ENCODE data around the gene CARD14. TPM values are rescaled to one million over a fixed set of nuclear protein-coding genes. Genes with fewer than 3 reads are reported as not detected.
A peak's percentile ranks its signal among the peaks of the same experiment; 100 is the strongest.

Gene CARD14
- total and polyA plus RNA-seq, 2 of the 13 experiments (the other 11 are each of a cell fraction or from before 2014, with no cell fraction given) = 0.11 TPM; not detected in 1

DNA sequence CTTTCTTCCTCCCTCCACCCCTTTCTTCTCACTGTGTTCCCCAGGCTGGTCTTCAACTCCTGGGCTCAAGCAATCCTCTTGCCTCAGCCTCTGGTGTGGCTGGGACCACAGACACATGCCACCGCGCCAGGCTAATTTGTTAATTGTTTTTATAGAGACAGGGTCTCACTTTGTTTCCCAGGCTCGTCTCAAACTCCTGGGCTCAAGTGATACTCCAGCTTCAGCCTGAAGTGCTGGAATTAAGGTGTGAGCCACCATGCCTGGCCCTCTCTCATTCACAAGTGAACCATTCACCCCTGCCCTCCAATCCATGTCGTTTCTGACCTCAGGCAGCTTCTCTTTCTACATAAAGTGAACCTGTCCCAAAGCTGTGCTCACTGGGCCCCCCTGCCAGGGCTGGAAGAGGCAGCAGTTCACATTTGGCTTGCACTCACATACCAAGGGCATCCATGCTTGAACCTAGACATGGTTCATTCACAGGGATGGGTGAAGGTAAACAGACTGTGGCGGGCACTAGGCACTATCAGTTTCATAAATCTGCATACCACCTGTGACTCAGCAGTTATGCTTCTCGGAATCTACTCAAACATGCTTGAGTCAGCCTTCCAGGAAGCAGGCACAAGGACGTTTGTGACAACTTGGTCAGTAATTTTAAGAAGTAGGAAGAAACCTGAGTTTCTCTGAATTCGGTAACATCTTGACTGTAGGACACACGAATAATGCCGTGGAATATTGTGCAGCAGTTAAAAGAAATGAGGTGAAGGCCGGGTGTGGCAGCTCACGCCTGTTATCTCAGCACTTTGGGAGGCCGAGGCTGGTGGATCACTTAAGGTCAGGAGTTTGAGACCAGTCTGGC, 84.8 kb downstream of the CARD14 start (continued):
- peak; percentile 55; the same call in 1 of the 2 replicates for TF ChIP-seq THRA (CRISPR knock-in tag; IDR thresholded peaks at IDR 0.05; ENCODE audit: borderline replicate concordance)
- no peak for TF ChIP-seq ZNF790 (CRISPR knock-in tag; IDR thresholded peaks at IDR 0.05; ENCODE audit: borderline replicate concordance)
- peak; percentile 57; the same call in 1 of the 2 replicates for TF ChIP-seq ELF3 (CRISPR knock-in tag; IDR thresholded peaks at IDR 0.05)
- TF ChIP-seq ZBTB42 (CRISPR knock-in tag; IDR thresholded peaks at IDR 0.05) = no peak
- TF ChIP-seq ZNF503 (CRISPR knock-in tag; IDR thresholded peaks at IDR 0.05) = no peak
- no peak for TF ChIP-seq ZNF672 (CRISPR knock-in tag; IDR thresholded peaks at IDR 0.05)
- TF ChIP-seq ZZZ3 (CRISPR knock-in tag; IDR thresholded peaks at IDR 0.05; ENCODE audit: borderline replicate concordance) = no peak
- TF ChIP-seq YEATS4 (CRISPR knock-in tag; IDR thresholded peaks at IDR 0.05; ENCODE audit: borderline replicate concordance) = no peak
- TF ChIP-seq KLF16 (CRISPR knock-in tag; IDR thresholded peaks at IDR 0.05) = peak in 1 of 2 experiments; percentile 42; a peak in 1 of 4 replicates
- TF ChIP-seq TGIF2 (CRISPR knock-in tag; IDR thresholded peaks at IDR 0.05) = peak; percentile 76
- TF ChIP-seq ZFYVE20 (CRISPR knock-in tag; IDR thresholded peaks at IDR 0.05; ENCODE audit: borderline replicate concordance, low read depth) = no peak
- no peak for TF ChIP-seq NFYB (CRISPR knock-in tag; IDR thresholded peaks at IDR 0.05)
- peak; percentile 34 for TF ChIP-seq TBL1XR1 (IDR thresholded peaks at IDR 0.05; ENCODE audit: borderline replicate concordance, low read length, partially characterized antibody)
- TF ChIP-seq, protein P1, sequence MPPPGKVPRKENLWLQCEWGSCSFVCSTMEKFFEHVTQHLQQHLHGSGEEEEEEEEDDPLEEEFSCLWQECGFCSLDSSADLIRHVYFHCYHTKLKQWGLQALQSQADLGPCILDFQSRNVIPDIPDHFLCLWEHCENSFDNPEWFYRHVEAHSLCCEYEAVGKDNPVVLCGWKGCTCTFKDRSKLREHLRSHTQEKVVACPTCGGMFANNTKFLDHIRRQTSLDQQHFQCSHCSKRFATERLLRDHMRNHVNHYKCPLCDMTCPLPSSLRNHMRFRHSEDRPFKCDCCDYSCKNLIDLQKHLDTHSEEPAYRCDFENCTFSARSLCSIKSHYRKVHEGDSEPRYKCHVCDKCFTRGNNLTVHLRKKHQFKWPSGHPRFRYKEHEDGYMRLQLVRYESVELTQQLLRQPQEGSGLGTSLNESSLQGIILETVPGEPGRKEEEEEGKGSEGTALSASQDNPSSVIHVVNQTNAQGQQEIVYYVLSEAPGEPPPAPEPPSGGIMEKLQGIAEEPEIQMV (CRISPR knock-in tag; IDR thresholded peaks at IDR 0.05; ENCODE audit: low read depth) = no peak
- TF ChIP-seq ZBTB14 (CRISPR knock-in tag; IDR thresholded peaks at IDR 0.05) = no peak
- no peak for TF ChIP-seq HMGA1 (CRISPR knock-in tag; conservative IDR thresholded peaks at IDR 0.05)
- no peak for TF ChIP-seq ZNF713 (CRISPR knock-in tag; IDR thresholded peaks at IDR 0.05)
- no peak for TF ChIP-seq TOE1 (CRISPR knock-in tag; IDR thresholded peaks at IDR 0.05)
- TF ChIP-seq ZFP41 (CRISPR knock-in tag; IDR thresholded peaks at IDR 0.05; ENCODE audit: borderline replicate concordance) = no peak
- no peak for TF ChIP-seq PHB2 (IDR thresholded peaks at IDR 0.05; ENCODE audit: partially characterized antibody)
- TF ChIP-seq NFATC3 (CRISPR knock-in tag; IDR thresholded peaks at IDR 0.05) = no peak
- TF ChIP-seq ZNF569 (CRISPR knock-in tag; IDR thresholded peaks at IDR 0.05; ENCODE audit: borderline replicate concordance) = no peak
- no peak for TF ChIP-seq GLMP (CRISPR knock-in tag; IDR thresholded peaks at IDR 0.05; ENCODE audit: borderline replicate concordance)
